Parathyroid adenoma (tissue), 2 donors: ENCODE measurements around the gene ABCF3.

Source experiments
- H2AFZ ChIP-seq: fragments of 300-600 bp; sonication (generic); one replicate; pipeline ENCODE4 v1.7.0; 2017; ENCODE audit warnings: antibody characterized with exemption, mild to moderate bottlenecking
- H3K27ac ChIP-seq: fragments of 300-600 bp; sonication (generic); one replicate; pipeline ENCODE4 v1.7.0; 2017
- H3K27me3 ChIP-seq: fragments of 300-600 bp; sonication (generic); one replicate; pipeline ENCODE4 v1.7.0; 2017; ENCODE audit warnings: low read length; ENCODE audit not compliant: control insufficient read depth, insufficient read depth
- H3K36me3 ChIP-seq: fragments of 300-600 bp; sonication (generic); one replicate; pipeline ENCODE4 v1.7.0; 2017; ENCODE audit warnings: low read length; ENCODE audit not compliant: control insufficient read depth, insufficient read depth
- H3K4me1 ChIP-seq: fragments of 300-600 bp; sonication (generic); one replicate; pipeline ENCODE4 v1.7.0; 2017; ENCODE audit warnings: control low read depth
- H3K4me2 ChIP-seq: fragments of 300-600 bp; sonication (generic); one replicate; pipeline ENCODE4 v1.7.0; 2017; ENCODE audit warnings: low read length
- H3K4me3 ChIP-seq: fragments of 300-600 bp; sonication (generic); one replicate; pipeline ENCODE4 v1.7.0; 2017; ENCODE audit warnings: low read depth, low read length
- H3K79me2 ChIP-seq: fragments of 300-600 bp; sonication (generic); one replicate; pipeline ENCODE4 v1.7.0; 2017; ENCODE audit warnings: control low read depth
- H3K9ac ChIP-seq: fragments of 300-600 bp; sonication (generic); one replicate; pipeline ENCODE4 v1.7.0; 2017; ENCODE audit warnings: mild to moderate bottlenecking
- H3K9me3 ChIP-seq: fragments of 300-600 bp; sonication (generic); one replicate; pipeline ENCODE4 v1.7.0; 2017; ENCODE audit warnings: low read length; ENCODE audit not compliant: control insufficient read depth
- CTCF ChIP-seq: fragments of 300-600 bp; sonication (generic); IDR thresholded peaks from one replicate; pipeline ENCODE4 v1.7.0; 2017; ENCODE audit warnings: antibody characterized with exemption, mild to moderate bottlenecking
- donor health status: primary hyperparathyroidism.

Gene ABCF3

GRCh38 chr3:184177331-184177731, 8.7 kb upstream of the ABCF3 start:
- H3K4me1 ChIP-seq, result peaks cover 12% of the 10 kb centered on the region
- H2AFZ ChIP-seq, result no peak overlapping the region
- peaks cover 21% of the 10 kb centered on the region for H3K79me2 ChIP-seq
- no peaks in the 10 kb centered on the region for H3K27me3 ChIP-seq
- H3K4me2 ChIP-seq, result peak overlapping the region; percentile 92
- no peaks in the 10 kb centered on the region for H3K36me3 ChIP-seq
- TF ChIP-seq CTCF, result no peak
- peak overlapping the region; percentile 71 for H3K27ac ChIP-seq
- peak overlapping the region; percentile 77 for H3K4me3 ChIP-seq
- H3K9me3 ChIP-seq, result no peaks in the 10 kb centered on the region
- H3K9ac ChIP-seq, result no peak overlapping the region

- Histone ChIP-seq H3K36me3 (no peaks in the 10 kb centered on the region), H3K4me2 (no peak overlapping the region), H3K79me2 (peaks cover 21% of the 10 kb centered on the region), H2AFZ (no peak overlapping the region), H3K9me3 (no peaks in the 10 kb centered on the region), H3K9ac (no peak overlapping the region), H3K27ac (no peak overlapping the region), H3K27me3 (no peaks in the 10 kb centered on the region), H3K4me3 (no peak overlapping the region), H3K4me1 (peaks cover 12% of the 10 kb centered on the region)
- no peak for TF ChIP-seq CTCF
These were observed 8.2 kb upstream of the ABCF3 start for GRCh38 chr3:184177767-184178306.

- Histone ChIP-seq H3K27me3 (no peaks in the 10 kb centered on the region), H3K9me3 (no peaks in the 10 kb centered on the region), H3K79me2 (peaks cover 21% of the 10 kb centered on the region), H3K4me2 (no peak overlapping the region), H3K36me3 (no peaks in the 10 kb centered on the region), H3K4me1 (peaks cover 12% of the 10 kb centered on the region), H2AFZ (no peak overlapping the region), H3K4me3 (no peak overlapping the region), H3K9ac (no peak overlapping the region), H3K27ac (no peak overlapping the region)
- no peak for TF ChIP-seq CTCF
These were observed 7.4 kb upstream of the ABCF3 start for GRCh38 chr3:184178521-184179138.

- Histone ChIP-seq H3K27me3 (no peaks in the 10 kb centered on the region), H3K27ac (no peak overlapping the region), H3K36me3 (no peaks in the 10 kb centered on the region), H3K9ac (no peak overlapping the region), H3K4me2 (no peak overlapping the region), H3K4me1 (peaks cover 14% of the 10 kb centered on the region), H3K4me3 (no peak overlapping the region), H3K9me3 (no peaks in the 10 kb centered on the region), H2AFZ (no peak overlapping the region), H3K79me2 (peaks cover 16% of the 10 kb centered on the region)
- no peak for TF ChIP-seq CTCF
These were observed 5.8 kb upstream of the ABCF3 start for GRCh38 chr3:184180165-184180564.

GRCh38 chr3:184181596-184181995, 4.4 kb upstream of the ABCF3 start:
- peaks cover 14% of the 10 kb centered on the region for H3K4me1 ChIP-seq
- no peak overlapping the region for H3K4me2 ChIP-seq
- no peak overlapping the region for H3K4me3 ChIP-seq
- no peak overlapping the region for H3K9ac ChIP-seq
- H3K27ac ChIP-seq, result no peak overlapping the region
- no peak for TF ChIP-seq CTCF
- peaks cover 19% of the 10 kb centered on the region for H3K79me2 ChIP-seq
- H3K9me3 ChIP-seq, result no peaks in the 10 kb centered on the region
- no peak overlapping the region for H2AFZ ChIP-seq
- H3K36me3 ChIP-seq, result no peaks in the 10 kb centered on the region
- H3K27me3 ChIP-seq, result no peaks in the 10 kb centered on the region
